22Rv1 (cell line): ENCODE measurements around the gene RIC3.

Experiments used
- CTCF ChIP-seq: fragments of 450-650 bp; IDR thresholded peaks from 2 replicates; pipeline ENCODE4 v1.5.1; 2017; ENCODE audit warnings: mild to moderate bottlenecking
- ZFX ChIP-seq: fragments of 450-650 bp; IDR thresholded peaks from 2 replicates; pipeline ENCODE4 v1.6.1; 2017; ENCODE audit warnings: antibody characterized with exemption, borderline replicate concordance

DNA sequence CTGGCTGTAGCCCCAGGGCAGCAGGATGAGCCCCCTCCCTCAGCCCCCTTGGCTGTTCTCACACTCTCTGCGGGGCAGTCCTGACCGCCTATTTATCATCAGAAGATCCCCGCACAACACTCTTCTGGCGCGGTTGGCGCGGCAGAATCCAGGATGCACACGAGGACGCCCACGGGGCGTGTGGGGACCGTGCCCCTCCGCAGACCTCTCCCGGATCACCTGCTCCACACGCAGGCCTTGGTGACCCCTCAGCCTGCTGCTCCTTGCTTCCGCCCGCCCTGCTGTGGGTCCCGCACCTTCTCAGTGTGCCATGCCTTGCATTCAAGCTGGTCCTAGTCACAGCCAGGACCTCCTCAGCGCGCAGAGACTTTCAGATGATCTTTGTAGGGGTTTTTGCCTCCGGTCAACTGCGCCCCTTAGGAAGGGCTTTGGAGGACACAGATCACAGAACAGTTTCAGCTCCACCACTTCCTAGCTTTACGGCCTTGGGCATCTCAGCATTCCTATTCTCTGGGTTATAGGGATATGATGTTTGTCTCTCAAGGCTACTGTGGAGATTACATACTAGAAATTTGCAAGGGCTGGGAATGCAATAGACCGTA, 88.7 kb downstream of the RIC3 start:
- no peak for TF ChIP-seq CTCF
- no peak for TF ChIP-seq ZFX
